GM23338 (cell line): ENCODE data around the gene CNNM2. TPM values are rescaled to one million over a fixed set of nuclear protein-coding genes. Genes with fewer than 3 reads are reported as not detected.
"Not testable (repeated sequence)": the region's sequence is repeated elsewhere in the genome, so short reads cannot be mapped to it uniquely, and the experiment has no call there.

Experiments used
- ATAC-seq: fragments of 200-7000 bp; cut with Tn5 transposase; 3 replicates; pipeline ENCODE4 v1.9.1; 2020
- DNase-seq: peaks from one replicate; pipeline ENCODE4 v3.0.0-alpha.2; 2015; ENCODE audit warnings: low spot score
- H2AFZ ChIP-seq: fragments of 200-600 bp; sonication (generic); 2 replicates; pipeline ENCODE4 v1.8.0; 2016; ENCODE audit warnings: antibody characterized with exemption, mild to moderate bottlenecking, moderate library complexity
- H3F3A ChIP-seq: fragments of 200-600 bp; sonication (generic); replicated peaks from 2 replicates; pipeline ENCODE4 v1.8.0; 2017; ENCODE audit warnings: antibody characterized with exemption, mixed run types, low read depth
- H3K27ac ChIP-seq: fragments of 200-600 bp; sonication (generic); 2 replicates; pipeline ENCODE4 v1.6.1; 2016; ENCODE audit warnings: low read depth
- H3K27me3 ChIP-seq: fragments of 200-600 bp; sonication (generic); 2 replicates; pipeline ENCODE4 v1.8.0; 2016; ENCODE audit warnings: mild to moderate bottlenecking, mixed run types, moderate library complexity; ENCODE audit not compliant: insufficient read depth
- H3K36me3 ChIP-seq: fragments of 200-600 bp; sonication (generic); 2 replicates; pipeline ENCODE4 v1.8.0; 2016; ENCODE audit warnings: mild to moderate bottlenecking; ENCODE audit not compliant: insufficient read depth
- H3K4me1 ChIP-seq: fragments of 200-600 bp; sonication (generic); 2 replicates; pipeline ENCODE4 v1.8.0; 2016; ENCODE audit warnings: mild to moderate bottlenecking, moderate library complexity; ENCODE audit not compliant: insufficient read depth
- H3K4me2 ChIP-seq: fragments of 200-600 bp; sonication (generic); 2 replicates; pipeline ENCODE4 v1.7.1; 2017; ENCODE audit warnings: mixed run types
- H3K4me3 ChIP-seq: fragments of 200-600 bp; sonication (generic); 2 replicates; pipeline ENCODE4 v1.6.1; 2016; ENCODE audit warnings: mixed run types
- H3K79me2 ChIP-seq: fragments of 200-600 bp; sonication (generic); replicated peaks from 2 replicates; pipeline ENCODE4 v1.8.0; 2017; ENCODE audit warnings: mild to moderate bottlenecking; ENCODE audit not compliant: insufficient read depth
- H3K9me2 ChIP-seq: fragments of 200-600 bp; sonication (generic); 2 replicates; pipeline ENCODE4 v1.8.0; 2017; ENCODE audit not compliant: insufficient read depth
- H4K20me1 ChIP-seq: fragments of 200-600 bp; sonication (generic); replicated peaks from 2 replicates; pipeline ENCODE4 v1.8.0; 2017; ENCODE audit warnings: mild to moderate bottlenecking; ENCODE audit not compliant: insufficient read depth
- H3K27ac Mint-ChIP-seq: 2 replicates; pipeline ENCODE4 v1.8.0; 2020; ENCODE audit warnings: inconsistent platforms, mild to moderate bottlenecking, moderate library complexity, mixed read lengths
- H3K27me3 Mint-ChIP-seq: 3 replicates; pipeline ENCODE4 v1.8.0; 2022; ENCODE audit warnings: low read depth, mild to moderate bottlenecking, moderate library complexity, mixed read lengths, inconsistent platforms; ENCODE audit not compliant: insufficient read depth, poor library complexity
- H3K36me3 Mint-ChIP-seq: 3 replicates; pipeline ENCODE4 v1.8.0; 2021; ENCODE audit warnings: low read depth, mild to moderate bottlenecking, inconsistent platforms, moderate library complexity, mixed read lengths
- H3K4me1 Mint-ChIP-seq: 3 replicates; pipeline ENCODE4 v1.8.0; 2020; ENCODE audit warnings: mild to moderate bottlenecking, inconsistent platforms, mixed read lengths
- H3K4me3 Mint-ChIP-seq: 3 replicates; pipeline ENCODE4 v1.8.0; 2021; ENCODE audit warnings: moderate library complexity, mild to moderate bottlenecking, inconsistent platforms, mixed read lengths
- H3K9me3 Mint-ChIP-seq: 3 replicates; pipeline ENCODE4 v1.8.0; 2020; ENCODE audit warnings: moderate library complexity, mild to moderate bottlenecking, inconsistent platforms, mixed read lengths
- CTCF ChIP-seq, 2 experiments: fragments of 200-600 bp in 1 of 2; sonication (generic) in 1 of 2; conservative IDR thresholded peaks; 2 replicates each; pipeline versions ENCODE4 v1.5.1 to v1.6.1; 2016 to 2017; ENCODE audit warnings: antibody characterized with exemption in 2 of 2, low read depth in 2 of 2, mild to moderate bottlenecking in 2 of 2, moderate library complexity in 1 of 2
- ETS1 ChIP-seq: IDR thresholded peaks from 2 replicates; pipeline ENCODE4 v1.6.1; 2016; ENCODE audit warnings: antibody characterized with exemption
- EZH2 ChIP-seq: fragments of 200-600 bp; sonication (generic); IDR thresholded peaks from one replicate; pipeline ENCODE4 v1.8.0; 2017; ENCODE audit warnings: antibody characterized with exemption, mild to moderate bottlenecking, low read depth; ENCODE audit not compliant: unreplicated experiment
- EZH2phosphoT487 ChIP-seq: fragments of 200-600 bp; sonication (generic); IDR thresholded peaks from one replicate; pipeline ENCODE4 v1.8.1; 2018; ENCODE audit warnings: antibody characterized with exemption; ENCODE audit not compliant: unreplicated experiment
- POLR2AphosphoS5 ChIP-seq: IDR thresholded peaks from 2 replicates; pipeline ENCODE4 v1.6.1; 2016; ENCODE audit warnings: antibody characterized with exemption, low read depth
- ZNF114 ChIP-seq: fragments of 250-450 bp; sonication (Bioruptor Pico); IDR thresholded peaks from 2 replicates; pipeline ENCODE4 v1.5.0; 2020; ENCODE audit warnings: mild to moderate bottlenecking, moderate library complexity
- ZNF331 ChIP-seq: fragments of 250-450 bp; sonication (Bioruptor Pico); IDR thresholded peaks from 2 replicates; pipeline ENCODE4 v1.5.0; 2020; ENCODE audit warnings: low read depth, mild to moderate bottlenecking, moderate library complexity
- polyA plus RNA-seq: library from polyadenylated mRNA; unstranded; fragments of >200 nt; fragmentation: Nextera tagmentation; extraction: Ambion mirVana; gene quantifications from 2 replicates; pipeline ENCODE4 v1.2.1, GENCODE V29; 2016
- total RNA-seq: library from RNA; depleted of rRNA; stranded (reverse); fragments of >200 nt; shearing (Covaris generic); gene quantifications from 2 replicates; pipeline ENCODE4 v1.2.3, GENCODE V29; 2014

The CNNM2 gene
- total and polyA plus RNA-seq, 2 experiments from 2014 or later = 4.5 to 31.3 TPM

GRCh38 chr10:102927311-102928010 is 9.4 kb downstream of the CNNM2 start:
- Histone ChIP-seq H3K4me3 (no peak overlapping the region), H4K20me1 (no peaks in the 10 kb centered on the region), H3K9me2 (no peaks in the 10 kb centered on the region), H3K79me2 (peaks cover 46% of the 10 kb centered on the region), H3F3A (no peaks in the 10 kb centered on the region), H3K4me2 (no peak overlapping the region), H3K4me1 (peaks cover 1% of the 10 kb centered on the region; the same call in 1 of the 2 replicates), H3K27me3 (no peaks in the 10 kb centered on the region), H3K36me3 (no peaks in the 10 kb centered on the region), H3K27ac (no peak overlapping the region), H2AFZ (no peak overlapping the region)
- ATAC-seq (no peak), DNase-seq (no peak)
- H3K36me3 Mint-ChIP-seq = peaks cover 18% of the 10 kb centered on the region
- no peaks in the 10 kb centered on the region for H3K9me3 Mint-ChIP-seq
- no peak overlapping the region for H3K27ac Mint-ChIP-seq
- H3K27me3 Mint-ChIP-seq = no peaks in the 10 kb centered on the region
- H3K4me1 Mint-ChIP-seq = peaks cover 9% of the 10 kb centered on the region
- H3K4me3 Mint-ChIP-seq = no peak overlapping the region
- no peak for TF ChIP-seq EZH2
- TF ChIP-seq ZNF331 (CRISPR knock-in tag) = no peak
- no peak for TF ChIP-seq ZNF114 (CRISPR knock-in tag)
- no peak for TF ChIP-seq CTCF (conservative IDR thresholded peaks at IDR 0.05; ENCODE audit: low read depth in 2 of 2)
- no peak for TF ChIP-seq POLR2AphosphoS5
- TF ChIP-seq EZH2phosphoT487 = no peak
- TF ChIP-seq ETS1 = no peak

GRCh38 chr10:102928442-102928841 is 10.3 kb downstream of the CNNM2 start:
- not testable (repeated sequence) for ATAC-seq, H3K27ac ChIP-seq

More at GRCh38 chr10:102928442-102928841, 10.3 kb downstream of the CNNM2 start:
- H3K4me1 ChIP-seq, H2AFZ ChIP-seq, H3K36me3 ChIP-seq, H3K9me2 ChIP-seq, H3K27ac Mint-ChIP-seq, H3K4me2 ChIP-seq, H3K9me3 Mint-ChIP-seq, H3K4me1 Mint-ChIP-seq, H3K4me3 ChIP-seq, H3K4me3 Mint-ChIP-seq, DNase-seq, H3K27me3 Mint-ChIP-seq, H3F3A ChIP-seq, H4K20me1 ChIP-seq, H3K27me3 ChIP-seq: not testable (repeated sequence)
- peaks cover 38% of the 10 kb centered on the region for H3K79me2 ChIP-seq
- peaks cover 21% of the 10 kb centered on the region for H3K36me3 Mint-ChIP-seq
